Dermis blood vessel endothelial cell (primary cell): Measurements from ENCODE around the gene TADA3. TPM values are rescaled to one million over a fixed set of nuclear protein-coding genes. Genes with fewer than 3 reads are reported as not detected.
A peak's percentile ranks its signal among the peaks of the same experiment; 100 is the strongest.
"Not testable (repeated sequence)": the region's sequence is repeated elsewhere in the genome, so short reads cannot be mapped to it uniquely, and the experiment has no call there.

Source experiments
- DNase-seq: peaks from one replicate; pipeline ENCODE4 v3.0.0; 2010
- total RNA-seq: library from RNA; depleted of rRNA; stranded (reverse); fragments of >200 nt; gene quantifications from 2 replicates; pipeline ENCODE4 v1.2.3, GENCODE V29; 2014

Gene TADA3
- total RNA-seq, 1 donor from 2014 or later = 39.5 TPM

GRCh38 chr3:9783954-9784353 is 8.3 kb downstream of the TADA3 start:
- DNase-seq = no peak

- peak; percentile 37 for DNase-seq
Measured at GRCh38 chr3:9782770-9783169, 9.5 kb downstream of the TADA3 start.

DNA sequence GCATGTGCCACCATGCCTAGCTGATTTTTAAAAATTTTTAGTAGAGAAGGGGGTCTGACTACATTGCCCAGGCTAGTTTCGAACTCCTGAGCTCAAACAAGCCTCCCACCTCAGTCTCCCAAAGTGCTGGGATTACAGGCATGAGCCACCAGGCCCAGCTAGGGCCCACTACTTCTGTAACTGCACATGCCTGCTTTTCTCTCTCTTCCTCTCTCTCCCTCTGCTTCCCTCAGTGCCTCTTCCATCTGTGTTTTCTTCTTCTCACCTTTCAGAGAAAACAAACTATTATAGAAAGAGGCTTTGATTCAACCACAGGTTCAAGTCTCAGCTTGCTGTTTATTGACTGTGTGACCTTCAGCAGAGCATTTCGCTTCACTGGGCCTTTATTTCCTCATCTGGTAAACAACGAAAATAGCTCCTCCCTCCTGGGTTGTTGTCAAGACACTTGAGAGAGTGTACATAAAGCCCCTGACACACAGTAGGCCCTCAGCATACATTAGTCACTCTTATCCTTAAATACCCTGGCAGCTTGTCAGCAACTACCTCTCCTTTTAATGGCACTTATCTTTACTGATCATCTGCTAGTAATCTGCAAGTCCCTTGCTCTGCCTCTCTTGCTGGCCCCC is 10.2 kb downstream of the TADA3 start:
- no peak for DNase-seq

DNA sequence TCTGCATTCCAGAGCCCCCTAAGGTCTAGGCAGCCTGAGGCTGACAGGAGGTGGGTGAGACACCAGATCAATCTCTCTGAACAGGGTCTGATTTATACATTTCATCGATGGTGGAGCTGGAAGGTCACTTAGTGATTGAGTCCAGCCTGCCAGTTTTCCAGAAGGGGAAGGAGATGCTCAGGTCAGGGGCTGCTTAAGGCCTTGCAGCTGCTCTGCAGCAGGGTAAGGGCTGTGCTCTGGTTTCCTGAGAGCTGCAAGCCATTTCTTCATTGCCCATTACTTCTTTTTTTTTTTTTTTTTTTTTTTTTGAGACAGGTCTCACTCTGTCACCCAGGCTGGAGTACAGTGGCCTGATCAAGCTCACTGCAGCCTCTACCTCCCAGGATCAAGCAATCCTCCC is 10.7 kb downstream of the TADA3 start:
- DNase-seq = no peak

DNA sequence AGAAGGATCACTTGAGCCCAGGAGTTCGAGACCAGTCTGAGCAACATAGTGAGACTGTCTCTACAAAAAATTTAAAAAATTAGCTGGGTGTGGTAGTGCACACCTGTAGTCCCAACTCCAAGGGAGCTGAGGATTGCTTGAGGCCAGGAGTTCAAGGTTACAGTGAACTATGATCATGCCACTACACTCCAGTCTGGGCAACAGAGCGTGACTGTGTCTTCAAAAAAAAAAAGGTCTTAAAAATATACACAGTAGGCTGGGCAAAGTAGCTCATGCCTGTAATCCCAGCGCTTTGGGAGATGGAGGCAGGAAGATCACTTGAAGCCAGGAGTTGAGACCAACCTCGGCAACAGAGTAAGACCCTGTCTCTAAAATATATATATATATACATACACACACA is 11.4 kb downstream of the TADA3 start:
- DNase-seq = no peak

DNA sequence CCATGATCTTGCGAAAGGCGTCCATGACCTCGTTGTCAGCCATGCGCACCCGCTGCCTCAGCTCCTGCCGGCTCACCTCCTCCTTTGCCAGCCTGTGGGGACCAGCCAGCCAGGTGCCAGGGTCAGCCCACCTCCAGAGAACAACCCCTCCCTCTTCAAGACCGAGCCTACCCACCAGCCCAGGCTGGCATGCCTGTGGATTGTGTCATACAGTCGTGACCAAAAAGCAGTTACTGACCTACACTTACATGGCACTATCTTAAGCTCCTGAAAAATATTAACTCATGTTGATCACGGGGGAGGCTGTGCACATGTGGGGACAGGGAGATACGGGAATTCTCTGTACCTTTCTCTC is 11.8 kb downstream of the TADA3 start:
- no peak for DNase-seq

- DNase-seq = no peak
Measured at GRCh38 chr3:9779721-9780457, 12.4 kb downstream of the TADA3 start.

GRCh38 chr3:9779075-9779593 is 13.1 kb downstream of the TADA3 start:
- DNase-seq = no peak

GRCh38 chr3:9778143-9779074 is 13.9 kb downstream of the TADA3 start:
- no peak for DNase-seq

GRCh38 chr3:9777694-9778021 is 14.6 kb downstream of the TADA3 start:
- DNase-seq = no peak

DNA sequence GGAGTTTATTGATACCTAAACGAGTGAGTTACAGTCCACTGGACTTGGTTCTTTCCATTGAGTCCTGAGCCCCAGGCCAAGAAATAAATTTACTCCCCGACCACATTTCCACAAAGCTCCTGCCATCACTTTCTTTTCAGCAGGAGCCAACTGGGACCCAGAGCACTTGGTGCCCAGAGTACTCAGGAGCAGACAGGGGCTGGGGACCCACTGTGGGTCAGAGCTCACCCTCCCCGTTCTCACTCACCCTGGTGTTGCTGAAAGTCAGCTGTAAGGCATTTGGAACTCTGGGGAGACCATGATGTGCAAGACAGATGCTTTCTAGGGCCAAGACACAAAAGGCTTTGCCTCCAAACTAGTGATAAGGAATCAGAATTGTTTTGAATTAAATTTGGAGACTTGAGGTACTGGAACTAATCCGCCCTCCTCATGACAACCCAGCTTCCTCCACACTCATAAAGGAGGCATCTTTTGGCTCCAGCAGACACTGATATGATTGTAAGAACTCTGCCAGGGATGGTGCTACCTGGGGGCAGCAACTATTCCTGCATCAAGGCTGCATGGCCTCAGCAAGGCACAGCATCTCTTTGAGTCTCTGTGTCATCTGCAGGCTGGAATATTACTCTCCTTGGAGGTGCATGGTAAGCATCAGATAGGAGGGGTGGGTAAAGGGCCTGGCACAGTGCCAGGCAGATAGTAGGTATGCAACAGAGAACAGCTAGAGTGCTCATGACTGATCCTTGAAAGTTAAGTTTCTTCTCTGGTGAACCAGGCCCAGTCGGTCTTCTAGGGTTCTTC is 15.2 kb downstream of the TADA3 start:
- no peak for DNase-seq

GRCh38 chr3:9771007-9771406 is 21.3 kb downstream of the TADA3 start:
- DNase-seq = not testable (repeated sequence)

- DNase-seq = peak; percentile 17
Measured at GRCh38 chr3:9770276-9770812, 21.9 kb downstream of the TADA3 start.

- DNase-seq = peak; percentile 77
Measured at GRCh38 chr3:9769426-9770275, 22.6 kb downstream of the TADA3 start, which contains the start of gene CAMK1. TSS of gene CAMK1 (minus strand) at chr3:9769947. CDS start at chr3:9767749, 2,198 bp downstream.

GRCh38 chr3:9769012-9769411 is 23.3 kb downstream of the TADA3 start:
- DNase-seq = peak; percentile 11

DNA sequence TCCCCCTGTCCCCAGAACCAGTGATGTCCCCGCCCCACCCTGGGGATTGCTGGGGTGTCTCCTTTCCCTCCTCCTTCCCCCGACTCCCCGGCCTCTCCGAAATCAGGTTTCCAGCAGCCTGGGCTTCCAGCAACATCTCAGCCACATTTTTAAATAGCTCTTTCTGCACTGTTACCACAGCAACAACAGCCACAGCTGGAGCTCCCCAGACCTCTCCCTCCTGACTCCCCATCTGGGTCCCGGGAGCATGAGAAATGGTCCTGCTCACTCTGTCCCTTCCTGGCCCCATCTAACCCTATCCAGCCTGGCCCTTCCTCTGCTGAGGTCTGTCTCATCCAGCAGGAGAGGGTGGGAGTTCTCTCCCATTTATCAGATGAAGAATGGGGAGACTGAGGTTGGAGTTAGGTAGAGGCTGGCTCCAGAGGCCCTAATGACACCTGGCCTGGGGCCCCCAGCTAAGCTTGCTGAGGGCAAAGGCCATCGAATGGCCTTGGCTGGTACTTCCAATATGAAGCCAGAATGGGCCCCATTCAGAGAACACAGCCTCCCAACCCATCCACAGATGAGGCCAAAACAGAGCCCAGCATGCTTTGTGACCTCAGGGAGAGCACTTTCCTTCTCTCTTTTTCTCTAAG is 24.0 kb downstream of the TADA3 start:
- no peak for DNase-seq

GRCh38 chr3:9767418-9767817 is 24.9 kb downstream of the TADA3 start:
- DNase-seq = peak; percentile 19

DNA sequence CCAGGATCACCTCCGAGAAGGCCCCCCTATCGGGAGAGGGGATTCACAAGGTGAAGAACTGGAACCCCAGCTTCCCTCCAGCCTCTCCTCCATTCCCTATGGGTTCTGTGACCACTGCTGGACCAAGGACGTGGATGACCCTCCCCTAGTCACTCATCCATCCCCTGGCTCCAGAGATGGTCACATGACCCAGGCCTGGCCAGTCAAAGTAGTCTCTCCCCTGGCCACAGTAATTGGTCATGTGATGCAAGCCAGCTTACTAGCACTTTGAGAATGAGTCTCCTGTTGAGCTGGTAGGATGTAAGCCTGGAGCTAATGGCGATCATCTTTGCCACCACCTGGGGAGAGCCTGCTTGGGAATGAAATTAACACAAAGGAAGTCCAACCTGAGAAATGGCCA is 26.4 kb downstream of the TADA3 start:
- DNase-seq = no peak

- DNase-seq = no peak
Measured at GRCh38 chr3:9762871-9763270, 29.4 kb downstream of the TADA3 start.

GRCh38 chr3:9761919-9762318 is 30.4 kb downstream of the TADA3 start:
- DNase-seq = no peak
